ENCODE data around the gene MRPS7.
A peak's percentile ranks its signal among the peaks of the same experiment; 100 is the strongest.

MRPS7 gene

DNA sequence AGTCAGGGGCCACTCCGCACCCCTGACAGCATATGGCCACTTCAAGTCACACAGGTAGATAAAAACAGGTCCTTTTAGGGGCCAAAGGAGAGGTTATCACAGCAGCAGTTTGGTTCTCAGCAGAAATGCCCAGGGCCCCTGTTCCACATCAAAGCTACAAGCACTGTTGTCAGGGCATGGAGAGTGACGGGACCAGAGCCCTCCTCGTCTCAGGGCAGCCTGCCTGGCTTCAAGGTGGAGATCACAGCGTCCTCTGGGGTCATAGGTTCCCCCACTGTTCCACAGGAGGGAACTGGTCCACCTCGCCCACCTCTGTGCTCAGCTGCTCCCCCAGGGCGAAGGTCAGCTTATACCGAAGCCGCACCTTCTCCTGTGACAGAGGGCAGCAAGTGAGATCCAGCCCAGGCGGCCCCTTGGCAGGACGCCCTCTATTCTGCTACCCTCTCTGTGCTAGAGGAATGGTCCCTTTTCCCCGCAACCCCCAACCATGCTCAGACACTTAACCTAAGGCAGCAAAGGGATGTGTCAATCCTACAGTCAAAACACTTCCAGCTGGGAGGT, 23.6 kb upstream of the MRPS7 start:
- H3K27ac Mint-ChIP-seq: no peak overlapping the region
- no peaks in the 10 kb centered on the region for H3K9me3 Mint-ChIP-seq
- H3K36me3 Mint-ChIP-seq (ENCODE audit: low read depth): peaks cover 56% of the 10 kb centered on the region
- H3K4me3 Mint-ChIP-seq: no peak overlapping the region
- H3K27me3 Mint-ChIP-seq (ENCODE audit: low read depth): peaks cover 3% of the 10 kb centered on the region
- H3K4me1 Mint-ChIP-seq: no peaks in the 10 kb centered on the region
- TF ChIP-seq CTCF (IDR thresholded peaks at IDR 0.05; ENCODE audit: unreplicated experiment in 3 of 3): no peak

- Mint-ChIP-seq H3K4me3 (no peak overlapping the region), H3K27ac (peak overlapping the region in 1 of 3 experiments; percentile 17), H3K27me3 (ENCODE audit: low read depth) (peaks cover 2% of the 10 kb centered on the region), H3K9me3 (no peaks in the 10 kb centered on the region), H3K4me1 (no peaks in the 10 kb centered on the region), H3K36me3 (ENCODE audit: low read depth) (peaks cover 59% of the 10 kb centered on the region)
- TF ChIP-seq CTCF (IDR thresholded peaks at IDR 0.05; ENCODE audit: unreplicated experiment in 3 of 3): peak; percentile 67 to 80 (median 72)
These were observed 22.9 kb upstream of the MRPS7 start for GRCh38 chr17:75238684-75239191.

- H3K27ac Mint-ChIP-seq: no peak overlapping the region
- H3K27me3 Mint-ChIP-seq (ENCODE audit: low read depth): no peaks in the 10 kb centered on the region
- H3K4me3 Mint-ChIP-seq: no peak overlapping the region
- no peaks in the 10 kb centered on the region for H3K4me1 Mint-ChIP-seq
- no peaks in the 10 kb centered on the region for H3K9me3 Mint-ChIP-seq
- H3K36me3 Mint-ChIP-seq (ENCODE audit: low read depth): peaks cover 56% of the 10 kb centered on the region
- no peak for TF ChIP-seq CTCF (IDR thresholded peaks at IDR 0.05; ENCODE audit: unreplicated experiment in 3 of 3)
These were observed 22.5 kb upstream of the MRPS7 start for GRCh38 chr17:75239214-75239613.

DNA sequence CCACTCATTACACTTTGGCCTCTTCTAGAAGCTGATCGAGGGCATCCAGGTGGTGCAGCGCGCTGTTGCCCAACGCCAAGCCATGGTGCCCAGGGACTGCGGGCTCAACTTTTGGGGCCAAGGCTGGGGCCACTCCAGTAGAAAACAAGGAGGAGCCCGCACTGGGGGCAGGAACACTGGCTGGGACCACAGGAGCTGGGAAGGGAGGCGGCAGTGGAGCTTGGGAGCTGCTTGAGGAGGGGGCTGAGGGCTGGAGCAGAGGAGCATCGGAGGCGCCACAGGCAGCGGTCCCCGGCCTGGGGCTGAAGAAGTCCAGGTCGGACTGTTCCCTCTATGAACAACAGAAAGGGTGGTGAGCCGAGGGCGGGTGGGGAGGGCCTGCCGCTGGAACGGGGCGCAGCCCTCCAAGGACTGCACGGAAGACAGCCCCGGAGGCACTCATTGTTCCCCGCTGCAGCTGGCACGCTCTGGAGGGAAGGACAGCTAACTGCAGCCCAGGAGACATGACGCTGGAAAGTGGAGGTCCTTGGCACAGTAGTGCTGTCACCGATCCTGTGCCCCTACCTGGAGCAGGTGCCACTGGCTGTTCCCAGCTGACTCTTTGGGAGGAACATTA, 21.8 kb upstream of the MRPS7 start:
- Mint-ChIP-seq H3K9me3 (no peaks in the 10 kb centered on the region), H3K4me3 (no peak overlapping the region), H3K27ac (no peak overlapping the region), H3K36me3 (ENCODE audit: low read depth) (peaks cover 54% of the 10 kb centered on the region), H3K27me3 (ENCODE audit: low read depth) (no peaks in the 10 kb centered on the region), H3K4me1 (no peaks in the 10 kb centered on the region)
- TF ChIP-seq CTCF (IDR thresholded peaks at IDR 0.05; ENCODE audit: unreplicated experiment in 3 of 3): no peak

GRCh38 chr17:75240394-75241142, 21.1 kb upstream of the MRPS7 start:
- Mint-ChIP-seq H3K9me3 (no peaks in the 10 kb centered on the region), H3K27ac (no peak overlapping the region), H3K4me1 (no peaks in the 10 kb centered on the region), H3K27me3 (ENCODE audit: low read depth) (no peaks in the 10 kb centered on the region), H3K36me3 (ENCODE audit: low read depth) (peaks cover 54% of the 10 kb centered on the region), H3K4me3 (no peak overlapping the region)
- TF ChIP-seq CTCF (IDR thresholded peaks at IDR 0.05; ENCODE audit: unreplicated experiment in 3 of 3): peak; percentile 27 to 51 (median 46)

Data from nephron (organoid).